Measurements from ENCODE around the gene UPK3A. TPM values are rescaled to one million over a fixed set of nuclear protein-coding genes. Genes with fewer than 3 reads are reported as not detected.

UPK3A gene
- polyA plus RNA-seq, 1 of the 3 experiments (the other 2 are of a cell fraction): not detected

- Histone ChIP-seq H3K9ac (no peak overlapping the region), H3K27me3 (ENCODE audit: insufficient read depth) (no peaks in the 10 kb centered on the region), H3K36me3 (replicated peaks in 1 of 2; ENCODE audit: control insufficient read depth in 1 of 2, insufficient read depth in 2 of 2, low read length in 1 of 2) (no peaks in the 10 kb centered on the region), H3K27ac (ENCODE audit: low read depth in 2 of 2, low read length in 1 of 2) (no peak overlapping the region), H4K20me1 (ENCODE audit: insufficient read depth) (no peaks in the 10 kb centered on the region), H3K79me2 (ENCODE audit: insufficient read depth) (no peaks in the 10 kb centered on the region), H3K9me2 (no peaks in the 10 kb centered on the region), H3F3A (replicated peaks; ENCODE audit: insufficient read depth) (peaks cover 6% of the 10 kb centered on the region), H3K4me2 (no peak overlapping the region), H2AFZ (ENCODE audit: low read depth) (no peak overlapping the region), H3K4me3 (ENCODE audit: low read depth in 2 of 2, low read length in 1 of 2) (no peak overlapping the region), H3K4me1 (ENCODE audit: control insufficient read depth in 1 of 2, insufficient read depth in 2 of 2, low read depth in 1 of 2, low read length in 1 of 2) (peaks cover 2% of the 10 kb centered on the region in 2 experiments; a peak in 1 of 4 replicates), H3K9me3 (no peaks in the 10 kb centered on the region)
- TF ChIP-seq FOXJ3 (CRISPR knock-in tag; IDR thresholded peaks at IDR 0.05) (no peak), PBX3 (IDR thresholded peaks at IDR 0.05) (no peak), USF1 (IDR thresholded peaks at IDR 0.05; ENCODE audit: borderline replicate concordance, low read depth) (no peak), MAX (IDR thresholded peaks at IDR 0.05; ENCODE audit: low read depth) (no peak), MEF2A (IDR thresholded peaks at IDR 0.05; ENCODE audit: borderline replicate concordance, low read depth) (no peak), TCF12 (IDR thresholded peaks at IDR 0.05) (no peak), SIN3A (IDR thresholded peaks at IDR 0.05; ENCODE audit: borderline replicate concordance, low read depth, low read length) (no peak)
- POLR2A ChIA-PET: interaction anchor here (0.6 kb wide), 1 partner anchor 133 kb away, joined by 4 read pairs; no protein-coding TSS in a partner anchor
- DNase-seq: no peak
- CTCF ChIA-PET: interaction anchor here (0.8 to 1.2 kb wide), 2 partner anchors 43 to 54 kb away, joined by 3 read pairs; no protein-coding TSS in a partner anchor
- WGBS (ENCODE audit: low lambda C conversion rate): 83% methylated on average over 8 of the region's 8 CpGs
Measured at GRCh38 chr22:45251825-45252224, 32.9 kb upstream of the UPK3A start.

GRCh38 chr22:45253039-45253641 is 31.6 kb upstream of the UPK3A start:
- Histone ChIP-seq H3K27me3 (ENCODE audit: insufficient read depth) (no peaks in the 10 kb centered on the region), H3F3A (replicated peaks; ENCODE audit: insufficient read depth) (no peaks in the 10 kb centered on the region), H2AFZ (ENCODE audit: low read depth) (no peak overlapping the region), H3K27ac (ENCODE audit: low read depth in 2 of 2, low read length in 1 of 2) (no peak overlapping the region), H3K9me3 (no peaks in the 10 kb centered on the region), H4K20me1 (ENCODE audit: insufficient read depth) (no peaks in the 10 kb centered on the region), H3K4me1 (ENCODE audit: control insufficient read depth in 1 of 2, insufficient read depth in 2 of 2, low read depth in 1 of 2, low read length in 1 of 2) (no peaks in the 10 kb centered on the region; a peak in 1 of 4 replicates), H3K36me3 (replicated peaks in 1 of 2; ENCODE audit: control insufficient read depth in 1 of 2, insufficient read depth in 2 of 2, low read length in 1 of 2) (no peaks in the 10 kb centered on the region), H3K4me2 (no peak overlapping the region), H3K4me3 (ENCODE audit: low read depth in 2 of 2, low read length in 1 of 2) (no peak overlapping the region), H3K9ac (no peak overlapping the region), H3K9me2 (no peaks in the 10 kb centered on the region), H3K79me2 (ENCODE audit: insufficient read depth) (no peaks in the 10 kb centered on the region)
- no peak for DNase-seq
- WGBS (ENCODE audit: low lambda C conversion rate): 88% methylated on average over 9 of the region's 10 CpGs
- TF ChIP-seq EZH2phosphoT487 (IDR thresholded peaks at IDR 0.05; ENCODE audit: borderline replicate concordance, low read depth) (no peak), ELF1 (IDR thresholded peaks at IDR 0.05) (no peak), CHD2 (IDR thresholded peaks at IDR 0.05; ENCODE audit: low read length, partially characterized antibody) (no peak), NFIC (IDR thresholded peaks at IDR 0.05; ENCODE audit: borderline replicate concordance) (no peak), SMC3 (IDR thresholded peaks at IDR 0.05; ENCODE audit: low read depth, low read length) (no peak), RXRA (IDR thresholded peaks at IDR 0.05; ENCODE audit: borderline replicate concordance, low read depth) (no peak), TAF1 (IDR thresholded peaks at IDR 0.05; ENCODE audit: borderline replicate concordance, low read depth, low read length) (no peak), CTCF (IDR thresholded peaks at IDR 0.05) (no peak), FOSL2 (IDR thresholded peaks at IDR 0.05; ENCODE audit: borderline replicate concordance, low read depth) (no peak), SIN3A (IDR thresholded peaks at IDR 0.05; ENCODE audit: borderline replicate concordance, low read depth, low read length) (no peak), REST (IDR thresholded peaks at IDR 0.05; ENCODE audit: low read depth, low read length) (no peak), TEAD4 (IDR thresholded peaks at IDR 0.05; ENCODE audit: borderline replicate concordance, insufficient read depth) (no peak), RAD21 (IDR thresholded peaks at IDR 0.05; ENCODE audit: low read length) (no peak), RFX5 (IDR thresholded peaks at IDR 0.05; ENCODE audit: low read length) (no peak)
- CTCF ChIA-PET: interaction anchor here (0.6 to 1.4 kb wide), 6 partner anchors 9 to 1707 kb away, joined by 3 to 5 read pairs (median 3); no protein-coding TSS in a partner anchor
- POLR2A ChIA-PET: no interaction called here

Data from SK-N-SH (cell line).